Measurements from ENCODE around the gene HUNK.

The HUNK gene

DNA sequence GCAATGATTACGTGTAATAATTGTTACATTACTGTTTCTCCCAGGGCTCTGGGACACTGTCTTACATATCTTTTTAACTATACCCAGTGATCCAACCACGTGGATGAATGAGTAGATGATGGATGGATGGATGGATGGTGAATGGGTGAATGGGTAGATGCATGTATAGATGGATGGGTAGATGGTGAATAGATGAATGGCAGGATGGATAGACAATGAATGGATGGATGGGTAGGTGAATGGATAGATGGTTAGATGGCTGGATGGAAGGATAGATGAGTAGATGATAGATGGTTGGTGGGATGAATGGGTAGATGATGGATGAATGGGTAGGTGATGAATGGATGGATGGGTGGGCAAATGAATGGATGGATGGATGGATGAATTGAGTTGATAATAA is 135.9 kb downstream of the HUNK start:
- H3K9me3 ChIP-seq (ENCODE audit: control insufficient read depth in 1 of 2, low read length in 2 of 2): no peaks in the 10 kb centered on the region
- no peaks in the 10 kb centered on the region for H3K36me3 ChIP-seq (ENCODE audit: control insufficient read depth in 1 of 2, insufficient read depth in 2 of 2, low read length in 2 of 2)
- no peak overlapping the region for H3K9ac ChIP-seq (ENCODE audit: low read depth in 1 of 2, low read length in 2 of 2)
- H3K27me3 ChIP-seq (ENCODE audit: control insufficient read depth in 1 of 2, insufficient read depth in 2 of 2, low read length in 2 of 2): no peaks in the 10 kb centered on the region
- no peak overlapping the region for H3K4me3 ChIP-seq (ENCODE audit: low read depth in 1 of 2, low read length in 2 of 2)
- no peaks in the 10 kb centered on the region for H3K4me1 ChIP-seq (ENCODE audit: control insufficient read depth in 1 of 2, insufficient read depth in 2 of 2, low read length in 2 of 2)
- no peak overlapping the region for H3K27ac ChIP-seq (ENCODE audit: low read depth, low read length)

DNA sequence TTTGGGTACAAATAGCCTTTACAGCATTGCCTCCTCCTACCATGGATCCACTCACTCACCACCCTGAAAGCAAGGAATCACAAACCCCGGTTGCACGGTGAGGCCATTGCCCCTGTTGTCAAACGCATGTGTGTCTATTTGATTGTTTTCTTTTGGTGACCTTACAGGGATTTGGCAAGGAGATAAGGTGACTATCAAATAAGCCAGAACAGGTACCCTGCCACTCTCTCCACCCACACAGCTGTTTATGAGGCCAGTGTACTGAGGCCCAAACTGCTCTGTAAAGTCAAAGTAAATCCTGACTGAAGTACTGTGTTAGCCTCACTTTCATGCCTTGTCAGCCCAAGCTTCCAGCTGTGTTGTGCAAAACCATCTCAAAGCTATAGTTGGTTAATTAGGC is 136.4 kb downstream of the HUNK start:
- no peak overlapping the region for H3K4me3 ChIP-seq (ENCODE audit: low read depth in 1 of 2, low read length in 2 of 2)
- no peaks in the 10 kb centered on the region for H3K4me1 ChIP-seq (ENCODE audit: control insufficient read depth in 1 of 2, insufficient read depth in 2 of 2, low read length in 2 of 2)
- H3K27ac ChIP-seq (ENCODE audit: low read depth, low read length): no peak overlapping the region
- no peaks in the 10 kb centered on the region for H3K36me3 ChIP-seq (ENCODE audit: control insufficient read depth in 1 of 2, insufficient read depth in 2 of 2, low read length in 2 of 2)
- no peaks in the 10 kb centered on the region for H3K27me3 ChIP-seq (ENCODE audit: control insufficient read depth in 1 of 2, insufficient read depth in 2 of 2, low read length in 2 of 2)
- H3K9me3 ChIP-seq (ENCODE audit: control insufficient read depth in 1 of 2, low read length in 2 of 2): no peaks in the 10 kb centered on the region
- no peak overlapping the region for H3K9ac ChIP-seq (ENCODE audit: low read depth in 1 of 2, low read length in 2 of 2)

DNA sequence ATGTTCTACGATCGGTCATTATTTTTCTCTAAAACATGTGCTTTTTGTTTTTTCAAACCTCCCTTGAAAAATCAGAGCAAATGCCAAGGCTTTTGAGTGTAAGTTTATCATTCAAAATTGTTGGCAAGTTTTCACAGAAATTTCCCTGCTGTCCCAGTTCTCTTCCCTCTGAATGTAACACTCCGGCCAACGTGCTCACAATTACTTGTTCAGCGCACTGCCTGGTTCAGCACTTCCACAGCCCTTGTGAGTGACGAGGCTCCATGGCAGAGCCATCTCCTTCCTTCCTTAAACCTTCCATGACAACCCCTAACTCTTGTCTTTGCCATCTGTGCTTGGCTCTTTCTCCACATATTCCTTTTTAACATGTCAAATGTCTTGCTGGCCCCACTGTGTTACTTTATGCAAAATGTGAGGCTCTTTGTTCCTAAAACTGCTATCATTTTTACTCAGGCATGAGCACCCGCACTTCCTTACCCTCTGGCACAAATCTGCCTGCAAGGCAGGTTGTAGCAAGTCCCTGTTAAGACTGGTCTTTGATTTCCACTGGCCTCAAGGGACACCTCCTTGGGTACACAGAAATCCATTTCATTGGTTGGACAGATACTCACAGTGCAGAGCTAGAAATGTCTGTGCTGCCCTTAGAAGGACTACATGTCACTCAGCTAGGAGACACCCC is 142.8 kb downstream of the HUNK start:
- no peaks in the 10 kb centered on the region for H3K36me3 ChIP-seq (ENCODE audit: control insufficient read depth in 1 of 2, insufficient read depth in 2 of 2, low read length in 2 of 2)
- H3K9ac ChIP-seq (ENCODE audit: low read depth in 1 of 2, low read length in 2 of 2): no peak overlapping the region
- no peaks in the 10 kb centered on the region for H3K4me1 ChIP-seq (ENCODE audit: control insufficient read depth in 1 of 2, insufficient read depth in 2 of 2, low read length in 2 of 2)
- H3K9me3 ChIP-seq (ENCODE audit: control insufficient read depth in 1 of 2, low read length in 2 of 2): no peaks in the 10 kb centered on the region
- no peak overlapping the region for H3K4me3 ChIP-seq (ENCODE audit: low read depth in 1 of 2, low read length in 2 of 2)
- H3K27ac ChIP-seq (ENCODE audit: low read depth, low read length): no peak overlapping the region
- H3K27me3 ChIP-seq (ENCODE audit: control insufficient read depth in 1 of 2, insufficient read depth in 2 of 2, low read length in 2 of 2): no peaks in the 10 kb centered on the region

GRCh38 chr21:32018381-32018780 is 145.6 kb downstream of the HUNK start:
- H3K9ac ChIP-seq (ENCODE audit: low read depth in 1 of 2, low read length in 2 of 2): no peak overlapping the region
- no peaks in the 10 kb centered on the region for H3K36me3 ChIP-seq (ENCODE audit: control insufficient read depth in 1 of 2, insufficient read depth in 2 of 2, low read length in 2 of 2)
- H3K9me3 ChIP-seq (ENCODE audit: control insufficient read depth in 1 of 2, low read length in 2 of 2): no peaks in the 10 kb centered on the region
- H3K27me3 ChIP-seq (ENCODE audit: control insufficient read depth in 1 of 2, insufficient read depth in 2 of 2, low read length in 2 of 2): no peaks in the 10 kb centered on the region
- H3K27ac ChIP-seq (ENCODE audit: low read depth, low read length): no peak overlapping the region
- H3K4me1 ChIP-seq (ENCODE audit: control insufficient read depth in 1 of 2, insufficient read depth in 2 of 2, low read length in 2 of 2): no peaks in the 10 kb centered on the region
- H3K4me3 ChIP-seq (ENCODE audit: low read depth in 1 of 2, low read length in 2 of 2): no peak overlapping the region

GRCh38 chr21:32020564-32020963 is 147.7 kb downstream of the HUNK start:
- Histone ChIP-seq H3K27ac (ENCODE audit: low read depth, low read length) (no peak overlapping the region), H3K4me3 (ENCODE audit: low read depth in 1 of 2, low read length in 2 of 2) (no peak overlapping the region), H3K4me1 (ENCODE audit: control insufficient read depth in 1 of 2, insufficient read depth in 2 of 2, low read length in 2 of 2) (no peaks in the 10 kb centered on the region), H3K9ac (ENCODE audit: low read depth in 1 of 2, low read length in 2 of 2) (no peak overlapping the region), H3K36me3 (ENCODE audit: control insufficient read depth in 1 of 2, insufficient read depth in 2 of 2, low read length in 2 of 2) (no peaks in the 10 kb centered on the region), H3K9me3 (ENCODE audit: control insufficient read depth in 1 of 2, low read length in 2 of 2) (no peaks in the 10 kb centered on the region), H3K27me3 (ENCODE audit: control insufficient read depth in 1 of 2, insufficient read depth in 2 of 2, low read length in 2 of 2) (no peaks in the 10 kb centered on the region)

DNA sequence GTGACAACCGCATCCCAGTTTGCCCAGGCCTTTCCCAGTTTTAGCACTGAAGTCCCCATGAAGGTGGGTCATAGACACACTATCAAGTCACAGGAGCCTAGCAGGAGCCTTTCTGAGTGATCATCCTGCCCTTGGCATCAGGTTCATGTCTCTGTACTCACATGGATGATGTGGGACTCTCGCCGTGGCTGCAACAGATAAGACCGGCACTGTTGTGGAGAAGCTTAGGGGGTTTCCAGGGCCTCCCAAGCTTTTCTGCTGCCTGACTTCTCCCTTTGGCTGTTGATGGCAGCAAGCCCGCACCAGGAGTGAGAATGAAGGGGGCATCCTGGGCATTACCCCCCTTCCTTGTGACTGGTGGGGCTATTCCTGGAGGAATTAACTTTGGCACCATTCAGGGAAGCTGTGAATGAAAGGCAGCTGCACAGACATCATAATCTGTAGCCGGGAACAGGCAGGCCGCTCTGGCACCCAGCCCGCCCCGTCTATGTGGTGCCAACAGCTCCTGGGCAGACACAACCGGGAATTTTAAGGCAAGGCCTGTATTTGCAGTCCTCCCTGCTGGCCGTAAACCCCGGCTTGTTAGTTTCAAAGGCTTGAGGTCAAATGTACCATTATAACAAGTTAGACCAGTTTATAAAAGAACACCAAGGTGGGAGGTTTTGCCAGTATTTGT is 148.6 kb downstream of the HUNK start:
- Histone ChIP-seq H3K4me1 (ENCODE audit: control insufficient read depth in 1 of 2, insufficient read depth in 2 of 2, low read length in 2 of 2) (no peaks in the 10 kb centered on the region), H3K36me3 (ENCODE audit: control insufficient read depth in 1 of 2, insufficient read depth in 2 of 2, low read length in 2 of 2) (no peaks in the 10 kb centered on the region), H3K4me3 (ENCODE audit: low read depth in 1 of 2, low read length in 2 of 2) (no peak overlapping the region), H3K9ac (ENCODE audit: low read depth in 1 of 2, low read length in 2 of 2) (no peak overlapping the region), H3K27me3 (ENCODE audit: control insufficient read depth in 1 of 2, insufficient read depth in 2 of 2, low read length in 2 of 2) (no peaks in the 10 kb centered on the region), H3K9me3 (ENCODE audit: control insufficient read depth in 1 of 2, low read length in 2 of 2) (no peaks in the 10 kb centered on the region), H3K27ac (ENCODE audit: low read depth, low read length) (no peak overlapping the region)

- H3K9ac ChIP-seq (ENCODE audit: low read depth in 1 of 2, low read length in 2 of 2): no peak overlapping the region
- no peak overlapping the region for H3K4me3 ChIP-seq (ENCODE audit: low read depth in 1 of 2, low read length in 2 of 2)
- H3K4me1 ChIP-seq (ENCODE audit: control insufficient read depth in 1 of 2, insufficient read depth in 2 of 2, low read length in 2 of 2): no peaks in the 10 kb centered on the region
- H3K27me3 ChIP-seq (ENCODE audit: control insufficient read depth in 1 of 2, insufficient read depth in 2 of 2, low read length in 2 of 2): no peaks in the 10 kb centered on the region
- no peaks in the 10 kb centered on the region for H3K36me3 ChIP-seq (ENCODE audit: control insufficient read depth in 1 of 2, insufficient read depth in 2 of 2, low read length in 2 of 2)
- H3K9me3 ChIP-seq (ENCODE audit: control insufficient read depth in 1 of 2, low read length in 2 of 2): no peaks in the 10 kb centered on the region
- H3K27ac ChIP-seq (ENCODE audit: low read depth, low read length): no peak overlapping the region
These were observed 149.3 kb downstream of the HUNK start for GRCh38 chr21:32022146-32022545.

DNA sequence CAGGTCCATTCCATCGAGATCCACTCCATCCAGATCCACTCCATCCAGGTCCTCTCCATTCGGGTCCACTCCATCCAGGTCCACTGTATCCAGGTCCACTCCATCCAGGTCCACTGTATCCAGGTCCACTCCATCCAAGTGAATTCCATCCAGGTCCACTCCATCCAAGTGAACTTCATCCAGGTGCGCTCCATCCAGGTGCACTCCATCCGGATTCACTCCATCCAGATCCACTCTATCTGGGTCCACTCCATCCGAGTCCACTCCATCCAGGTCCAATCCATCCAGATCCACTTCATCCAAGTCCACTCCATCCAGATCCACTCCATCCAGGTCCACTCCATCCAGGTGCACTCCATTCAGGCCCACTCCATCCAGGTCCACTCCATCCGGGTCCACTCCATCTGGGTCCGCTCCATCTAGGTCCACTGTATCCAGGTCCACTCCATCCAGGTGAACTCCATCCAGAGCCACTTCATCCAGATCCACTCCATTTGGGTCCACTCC is 157.4 kb downstream of the HUNK start:
- Histone ChIP-seq H3K4me1 (ENCODE audit: control insufficient read depth in 1 of 2, insufficient read depth in 2 of 2, low read length in 2 of 2) (no peaks in the 10 kb centered on the region), H3K36me3 (ENCODE audit: control insufficient read depth in 1 of 2, insufficient read depth in 2 of 2, low read length in 2 of 2) (no peaks in the 10 kb centered on the region), H3K4me3 (ENCODE audit: low read depth in 1 of 2, low read length in 2 of 2) (no peak overlapping the region), H3K27ac (ENCODE audit: low read depth, low read length) (no peak overlapping the region), H3K9me3 (ENCODE audit: control insufficient read depth in 1 of 2, low read length in 2 of 2) (no peaks in the 10 kb centered on the region), H3K9ac (ENCODE audit: low read depth in 1 of 2, low read length in 2 of 2) (no peak overlapping the region), H3K27me3 (ENCODE audit: control insufficient read depth in 1 of 2, insufficient read depth in 2 of 2, low read length in 2 of 2) (no peaks in the 10 kb centered on the region)

- Histone ChIP-seq H3K9me3 (ENCODE audit: control insufficient read depth in 1 of 2, low read length in 2 of 2) (no peaks in the 10 kb centered on the region), H3K9ac (ENCODE audit: low read depth in 1 of 2, low read length in 2 of 2) (no peak overlapping the region), H3K27me3 (ENCODE audit: control insufficient read depth in 1 of 2, insufficient read depth in 2 of 2, low read length in 2 of 2) (no peaks in the 10 kb centered on the region), H3K4me3 (ENCODE audit: low read depth in 1 of 2, low read length in 2 of 2) (no peak overlapping the region), H3K36me3 (ENCODE audit: control insufficient read depth in 1 of 2, insufficient read depth in 2 of 2, low read length in 2 of 2) (no peaks in the 10 kb centered on the region), H3K27ac (ENCODE audit: low read depth, low read length) (no peak overlapping the region), H3K4me1 (ENCODE audit: control insufficient read depth in 1 of 2, insufficient read depth in 2 of 2, low read length in 2 of 2) (no peaks in the 10 kb centered on the region)
These were observed 162.0 kb downstream of the HUNK start for GRCh38 chr21:32034850-32035249.

- H3K27ac ChIP-seq (ENCODE audit: low read depth, low read length): no peak overlapping the region
- H3K4me3 ChIP-seq (ENCODE audit: low read depth in 1 of 2, low read length in 2 of 2): no peak overlapping the region
- no peaks in the 10 kb centered on the region for H3K9me3 ChIP-seq (ENCODE audit: control insufficient read depth in 1 of 2, low read length in 2 of 2)
- no peaks in the 10 kb centered on the region for H3K27me3 ChIP-seq (ENCODE audit: control insufficient read depth in 1 of 2, insufficient read depth in 2 of 2, low read length in 2 of 2)
- no peaks in the 10 kb centered on the region for H3K36me3 ChIP-seq (ENCODE audit: control insufficient read depth in 1 of 2, insufficient read depth in 2 of 2, low read length in 2 of 2)
- H3K9ac ChIP-seq (ENCODE audit: low read depth in 1 of 2, low read length in 2 of 2): no peak overlapping the region
- no peaks in the 10 kb centered on the region for H3K4me1 ChIP-seq (ENCODE audit: control insufficient read depth in 1 of 2, insufficient read depth in 2 of 2, low read length in 2 of 2)
These were observed 162.8 kb downstream of the HUNK start for GRCh38 chr21:32035617-32036016.
